Inferior parietal cortex (tissue), 1 donor: ENCODE data around the gene FABP3.
"Not testable (repeated sequence)": the region's sequence is repeated elsewhere in the genome, so short reads cannot be mapped to it uniquely, and the experiment has no call there.

Experiments used
- DNase-seq: peaks from one replicate; pipeline ENCODE4 v3.0.0-alpha.2; 2016; ENCODE audit errors: extremely low spot score

FABP3 gene

GRCh38 chr1:31398246-31398645 lies 25.4 kb upstream of the FABP3 start:
- no peak for DNase-seq

GRCh38 chr1:31397360-31398095 lies 24.7 kb upstream of the FABP3 start:
- no peak for DNase-seq

- no peak for DNase-seq
These were observed 23.9 kb upstream of the FABP3 start for GRCh38 chr1:31396633-31397351.

- DNase-seq = peak; percentile 86
These were observed 21.8 kb upstream of the FABP3 start for GRCh38 chr1:31394584-31395193.

- no peak for DNase-seq
These were observed 20.6 kb upstream of the FABP3 start for GRCh38 chr1:31393463-31393862.

- DNase-seq = no peak
These were observed 17.2 kb upstream of the FABP3 start for GRCh38 chr1:31390071-31390470.

GRCh38 chr1:31389616-31390015 lies 16.7 kb upstream of the FABP3 start:
- DNase-seq = no peak

- no peak for DNase-seq
These were observed 14.7 kb upstream of the FABP3 start for GRCh38 chr1:31387612-31388011.

- not testable (repeated sequence) for DNase-seq
These were observed 13.8 kb upstream of the FABP3 start for GRCh38 chr1:31386576-31387243.

GRCh38 chr1:31383967-31384366 lies 11.1 kb upstream of the FABP3 start:
- no peak for DNase-seq

GRCh38 chr1:31382379-31382989 lies 9.6 kb upstream of the FABP3 start:
- DNase-seq = no peak

GRCh38 chr1:31381394-31382294 lies 8.8 kb upstream of the FABP3 start:
- DNase-seq = no peak

GRCh38 chr1:31380181-31380580 lies 7.3 kb upstream of the FABP3 start:
- no peak for DNase-seq

GRCh38 chr1:31378001-31378400 lies 5.1 kb upstream of the FABP3 start:
- DNase-seq = no peak

- no peak for DNase-seq
These were observed 4.5 kb upstream of the FABP3 start for GRCh38 chr1:31377364-31377863.

- DNase-seq = peak; percentile 91
These were observed 3.7 kb upstream of the FABP3 start for GRCh38 chr1:31376375-31377134.

GRCh38 chr1:31374511-31375196 lies 1.8 kb upstream of the FABP3 start:
- DNase-seq = no peak

GRCh38 chr1:31373897-31374486 lies 1.1 kb upstream of the FABP3 start:
- no peak for DNase-seq

GRCh38 chr1:31372751-31373055 lies 173 bp downstream of the FABP3 start:
- DNase-seq = no peak
